IMR-90 (cell line): ENCODE measurements around the gene CR1L. TPM values are rescaled to one million over a fixed set of nuclear protein-coding genes. Genes with fewer than 3 reads are reported as not detected.

ENCODE experiments used
- ATAC-seq: fragments of 200-7000 bp; cut with Tn5 transposase; 2 replicates; pipeline ENCODE4 v1.9.1; 2020; ENCODE audit warnings: low read depth, mild to moderate bottlenecking, moderate library complexity
- BruUV-seq: library from RNA; stranded (reverse); fragments of 400-500 nt; replicated peaks from 2 replicates; lab custom pipeline; 2021; lab: Mats Ljungman, UMichigan
- CTCF ChIA-PET: fragments of 300-600 bp; formaldehyde crosslinking; extraction: SDS; loops from one replicate; lab custom pipeline; 2021; ENCODE audit warnings: antibody characterized with exemption; lab: Yijun Ruan, JAX
- POLR2A ChIA-PET: fragments of 300-600 bp; sonication (Branson Sonifier 250); formaldehyde crosslinking; loops from one replicate; lab custom pipeline; 2022; ENCODE audit warnings: antibody characterized with exemption; ENCODE audit not compliant: unreplicated experiment; lab: Charles Lee
- DNase-seq: peaks from one replicate; pipeline ENCODE4 v3.0.0; 2013
- H2AFZ ChIP-seq: replicated peaks from 2 replicates; pipeline ENCODE3; 2013; ENCODE audit warnings: low read length, mild to moderate bottlenecking; ENCODE audit not compliant: poor library complexity
- H2AK5ac ChIP-seq: 2 replicates; pipeline ENCODE4 v1.6.1; 2013; ENCODE audit warnings: low read depth, low read length, inconsistent platforms
- H2AK9ac ChIP-seq: replicated peaks from 2 replicates; pipeline ENCODE3; 2013; ENCODE audit warnings: mild to moderate bottlenecking, low read depth, low read length, moderate library complexity; ENCODE audit not compliant: poor library complexity
- H2BK120ac ChIP-seq: 2 replicates; pipeline ENCODE4 v1.6.1; 2013; ENCODE audit warnings: low read depth, low read length, inconsistent platforms
- H2BK15ac ChIP-seq: 3 replicates; pipeline ENCODE4 v1.6.1; 2013; ENCODE audit warnings: low read depth, low read length, inconsistent platforms
- H2BK20ac ChIP-seq: 2 replicates; pipeline ENCODE4 v1.6.1; 2013; ENCODE audit warnings: low read depth, mild to moderate bottlenecking, inconsistent platforms, low read length, moderate library complexity
- H2BK5ac ChIP-seq: 2 replicates; pipeline ENCODE4 v1.6.1; 2013; ENCODE audit warnings: mild to moderate bottlenecking, low read depth, low read length, inconsistent platforms; ENCODE audit not compliant: poor library complexity, severe bottlenecking
- H3K14ac ChIP-seq: replicated peaks from 2 replicates; pipeline ENCODE4 v1.6.1; 2013; ENCODE audit warnings: low read depth, low read length, inconsistent platforms
- H3K18ac ChIP-seq: 2 replicates; pipeline ENCODE4 v1.6.1; 2013; ENCODE audit warnings: low read depth, low read length, control low read depth
- H3K23ac ChIP-seq: 2 replicates; pipeline ENCODE4 v1.6.1; 2013; ENCODE audit warnings: low read depth, low read length, inconsistent platforms
- H3K27ac ChIP-seq: 2 replicates; pipeline ENCODE4 v1.5.1; 2013; ENCODE audit warnings: mild to moderate bottlenecking, control low read depth, low read length; ENCODE audit not compliant: insufficient read depth
- H3K27me3 ChIP-seq: 2 replicates; pipeline ENCODE4 v1.6.1; 2013; ENCODE audit warnings: low read length; ENCODE audit not compliant: control insufficient read depth, insufficient read depth
- H3K36me3 ChIP-seq: 2 replicates; pipeline ENCODE4 v1.6.1; 2013; ENCODE audit warnings: low read length, mixed read lengths; ENCODE audit not compliant: control insufficient read depth, insufficient read depth
- H3K4ac ChIP-seq: 2 replicates; pipeline ENCODE4 v1.6.1; 2013; ENCODE audit warnings: low read depth, low read length, inconsistent platforms
- H3K4me1 ChIP-seq: 2 replicates; pipeline ENCODE4 v1.6.1; 2013; ENCODE audit warnings: low read length, mixed read lengths; ENCODE audit not compliant: control insufficient read depth, insufficient read depth
- H3K4me2 ChIP-seq: 2 replicates; pipeline ENCODE4 v1.6.1; 2013; ENCODE audit warnings: low read depth, mild to moderate bottlenecking, control low read depth, low read length, moderate library complexity
- H3K4me3 ChIP-seq: 2 replicates; pipeline ENCODE4 v1.5.1; 2013; ENCODE audit warnings: low read depth, mild to moderate bottlenecking, control low read depth, low read length, moderate library complexity; ENCODE audit not compliant: insufficient read depth
- H3K56ac ChIP-seq: 2 replicates; pipeline ENCODE4 v1.6.1; 2013; ENCODE audit warnings: low read length, inconsistent platforms; ENCODE audit not compliant: insufficient read depth; ENCODE audit errors: extremely low read depth
- H3K79me1 ChIP-seq, 2 experiments: 2 replicates each; pipeline ENCODE4 v1.6.1; 2013; ENCODE audit warnings: low read length in 2 of 2, inconsistent platforms in 1 of 2, low read depth in 1 of 2
- H3K9ac ChIP-seq: 2 replicates; pipeline ENCODE4 v1.6.1; 2013; ENCODE audit warnings: low read depth, low read length, control low read depth
- H3K9me1 ChIP-seq: 2 replicates; pipeline ENCODE4 v1.6.1; 2013; ENCODE audit warnings: low read length, inconsistent platforms; ENCODE audit not compliant: insufficient read depth
- H3K9me3 ChIP-seq: 2 replicates; pipeline ENCODE4 v1.6.1; 2013; ENCODE audit warnings: low read length; ENCODE audit not compliant: control insufficient read depth, insufficient read depth
- H4K20me1 ChIP-seq: 2 replicates; pipeline ENCODE4 v1.6.1; 2013; ENCODE audit warnings: low read length, inconsistent platforms; ENCODE audit not compliant: insufficient read depth
- H4K5ac ChIP-seq: 2 replicates; pipeline ENCODE4 v1.6.1; 2013; ENCODE audit warnings: mild to moderate bottlenecking, low read depth, low read length, control low read depth
- H4K8ac ChIP-seq, 2 experiments: 2 replicates each; pipeline ENCODE4 v1.6.1; 2013; ENCODE audit warnings: low read depth in 2 of 2, low read length in 2 of 2, control low read depth in 1 of 2, inconsistent platforms in 1 of 2
- H4K91ac ChIP-seq: 2 replicates; pipeline ENCODE4 v1.6.1; 2013; ENCODE audit warnings: low read depth, low read length, inconsistent platforms; ENCODE audit not compliant: insufficient read depth
- BHLHE40 ChIP-seq: fragments of 150-350 bp; IDR thresholded peaks from 2 replicates; pipeline ENCODE4 v1.6.1; 2016; ENCODE audit warnings: mild to moderate bottlenecking, low read depth, low read length
- CEBPB ChIP-seq: IDR thresholded peaks from 2 replicates; pipeline ENCODE4 v1.6.1; 2012; ENCODE audit warnings: low read depth, low read length, improper control_type of control experiment
- CHD1 ChIP-seq: IDR thresholded peaks from 2 replicates; pipeline ENCODE4 v1.6.1; 2012; ENCODE audit warnings: low read depth, low read length, improper control_type of control experiment
- FOS ChIP-seq: fragments of 150-350 bp; IDR thresholded peaks from 2 replicates; pipeline ENCODE4 v1.6.1; 2016; ENCODE audit warnings: low read depth, low read length
- MAFK ChIP-seq: IDR thresholded peaks from 2 replicates; pipeline ENCODE4 v1.6.1; 2012; ENCODE audit warnings: low read depth, low read length, improper control_type of control experiment
- MAZ ChIP-seq: IDR thresholded peaks from 2 replicates; pipeline ENCODE4 v1.6.1; 2012; ENCODE audit warnings: low read depth, mild to moderate bottlenecking, low read length, improper control_type of control experiment, moderate library complexity, borderline replicate concordance
- MXI1 ChIP-seq: IDR thresholded peaks from 2 replicates; pipeline ENCODE4 v1.6.1; 2012; ENCODE audit warnings: low read depth, mild to moderate bottlenecking, low read length, moderate library complexity, borderline replicate concordance
- NFE2L2 ChIP-seq: fragments of 150-350 bp; IDR thresholded peaks from 2 replicates; pipeline ENCODE4 v1.6.1; 2016; ENCODE audit warnings: low read depth, mild to moderate bottlenecking, low read length
- POLR2A ChIP-seq: IDR thresholded peaks from 2 replicates; pipeline ENCODE4 v1.6.1; 2012; ENCODE audit warnings: mild to moderate bottlenecking, low read depth, low read length
- RAD21 ChIP-seq: IDR thresholded peaks from 2 replicates; pipeline ENCODE4 v1.6.1; 2012; ENCODE audit warnings: low read length, improper control_type of control experiment
- RCOR1 ChIP-seq: IDR thresholded peaks from 2 replicates; pipeline ENCODE4 v1.6.1; 2012; ENCODE audit warnings: mild to moderate bottlenecking, low read length, improper control_type of control experiment; ENCODE audit not compliant: insufficient replicate concordance
- RFX5 ChIP-seq: IDR thresholded peaks from 2 replicates; pipeline ENCODE4 v1.8.0; 2012; ENCODE audit warnings: low read depth, mild to moderate bottlenecking, low read length, moderate library complexity
- SMC3 ChIP-seq: fragments of 150-350 bp; IDR thresholded peaks from 2 replicates; pipeline ENCODE4 v1.6.1; 2016; ENCODE audit warnings: low read depth, mild to moderate bottlenecking, antibody characterized with exemption, low read length, moderate library complexity
- WGBS, 2 experiments: methylation state at CpG; one replicate each; pipeline versions ENCODE4 v1.1.5 to v1.1.7; 2013; ENCODE audit warnings: missing lambda C conversion rate in 2 of 2; ENCODE audit not compliant: insufficient read length in 1 of 2; ENCODE audit errors: extremely low coverage in 2 of 2; 5-methylcytosine and 5-hydroxymethylcytosine counted together
- dilution Hi-C: fragments of 300-500 bp; cut with HindIII; formaldehyde crosslinking; loops from one replicate; pipeline ENCODE4 v1.14.3; 2018; ENCODE audit warnings: low sequenced_read_pairs; ENCODE audit not compliant: unreplicated experiment
- in situ Hi-C: fragments of 300-500 bp; cut with MboI; formaldehyde crosslinking; loops from 3 replicates; pipeline ENCODE4 v1.14.3; 2019; ENCODE audit warnings: low sequenced_read_pairs, inconsistent platforms, mixed read lengths
- intact Hi-C: fragments of 100-400 bp; cut with micrococcal nuclease; formaldehyde crosslinking; loops from 2 replicates; pipeline ENCODE4 v1.10.0; 2022
- polyA plus RNA-seq, 3 experiments: library from polyadenylated mRNA; depleted of rRNA; stranded (reverse); fragments of >200 nt; gene quantifications; 2 replicates each; pipeline ENCODE4 v1.2.3, GENCODE V29; 2012; ENCODE audit warnings: low replicate concordance in 1 of 3
- total RNA-seq: library from RNA; depleted of rRNA; stranded (reverse); fragments of >200 nt; gene quantifications from 2 replicates; pipeline ENCODE4 v1.2.3, GENCODE V29; 2012
- TF ChIP-seq, protein P1 (sequence below): fragments of 150-350 bp; IDR thresholded peaks from 2 replicates; pipeline ENCODE4 v1.6.1; 2016; ENCODE audit warnings: low read depth, mild to moderate bottlenecking, low read length, moderate library complexity, borderline replicate concordance
- TF ChIP-seq, protein P2 (sequence below): fragments of 150-350 bp; IDR thresholded peaks from 2 replicates; pipeline ENCODE4 v1.6.1; 2017; ENCODE audit warnings: mild to moderate bottlenecking, antibody characterized with exemption, low read length, low read depth
- TF ChIP-seq, protein P3 (sequence below): conservative IDR thresholded peaks from 2 replicates; pipeline ENCODE4 v1.5.1; 2012; ENCODE audit warnings: mild to moderate bottlenecking, low read depth, low read length, improper control_type of control experiment

CR1L gene
- total and polyA plus RNA-seq, 2 of the 4 experiments (the other 2 are of a cell fraction), result not detected

DNA sequence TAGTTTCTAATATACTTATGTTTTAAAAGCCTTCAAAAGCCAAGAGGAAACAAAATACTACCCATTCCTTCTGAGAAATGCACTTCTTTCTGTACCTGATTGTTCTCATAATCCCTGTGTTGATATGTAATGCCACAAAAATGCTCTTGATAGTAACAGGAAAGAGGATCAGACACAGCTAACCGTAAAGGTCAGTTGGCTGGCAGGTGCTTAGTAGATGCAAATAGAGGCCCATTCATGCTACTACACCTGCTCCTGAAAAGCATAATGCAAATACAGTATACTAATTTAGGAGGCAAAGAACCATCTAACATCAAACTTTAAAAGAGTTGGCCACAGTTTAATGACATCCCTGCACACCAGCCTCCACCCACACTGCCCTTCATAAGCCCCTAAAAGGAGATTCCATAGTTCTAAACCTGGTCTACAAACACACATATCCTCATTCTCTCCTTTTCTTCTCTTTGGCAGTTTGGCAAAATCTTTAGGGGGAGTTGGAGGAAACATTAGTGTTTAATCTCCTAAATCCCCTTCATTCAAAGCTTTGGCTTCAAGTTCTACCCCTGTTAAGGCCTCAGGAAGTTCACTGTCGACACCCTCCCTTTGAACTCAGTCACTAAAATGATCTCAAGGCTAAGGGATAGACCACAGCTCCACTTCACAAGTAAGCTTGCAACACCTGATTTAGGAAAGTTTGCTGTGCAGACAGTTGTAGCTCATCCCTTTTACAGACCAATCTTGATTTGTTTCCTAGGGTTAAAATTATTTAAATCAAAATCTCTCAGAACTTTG is 104.0 kb downstream of the CR1L start:
- Histone ChIP-seq H3K4me3 (no peak overlapping the region), H3K4ac (no peak overlapping the region), H2BK120ac (no peak overlapping the region), H3K27me3 (no peaks in the 10 kb centered on the region), H4K20me1 (peaks cover 13% of the 10 kb centered on the region), H2BK15ac (no peak overlapping the region), H4K91ac (no peak overlapping the region), H3K4me2 (no peak overlapping the region), H2AK9ac (no peak overlapping the region), H3K56ac (no peak overlapping the region), H3K9me3 (no peaks in the 10 kb centered on the region), H2BK20ac (no peak overlapping the region), H3K36me3 (no peaks in the 10 kb centered on the region), H3K23ac (no peak overlapping the region), H3K9ac (no peak overlapping the region), H3K79me1 (peaks cover 6 to 18% of the 10 kb centered on the region in 2 experiments), H2AFZ (no peak overlapping the region), H4K8ac (no peak overlapping the region), H3K18ac (no peak overlapping the region), H3K27ac (no peak overlapping the region), H3K9me1 (no peaks in the 10 kb centered on the region), H3K14ac (no peak overlapping the region), H2BK5ac (no peak overlapping the region), H4K5ac (no peak overlapping the region), H2AK5ac (no peak overlapping the region), H3K4me1 (no peaks in the 10 kb centered on the region; the same call in 1 of the 2 replicates)
- CTCF ChIA-PET, result no interaction called here
- no TSS peak for BruUV-seq
- no CpG with 5 or more reads among the region's 2 CpGs for WGBS, 2 experiments
- DNase-seq, result no peak
- TF ChIP-seq, protein P1, sequence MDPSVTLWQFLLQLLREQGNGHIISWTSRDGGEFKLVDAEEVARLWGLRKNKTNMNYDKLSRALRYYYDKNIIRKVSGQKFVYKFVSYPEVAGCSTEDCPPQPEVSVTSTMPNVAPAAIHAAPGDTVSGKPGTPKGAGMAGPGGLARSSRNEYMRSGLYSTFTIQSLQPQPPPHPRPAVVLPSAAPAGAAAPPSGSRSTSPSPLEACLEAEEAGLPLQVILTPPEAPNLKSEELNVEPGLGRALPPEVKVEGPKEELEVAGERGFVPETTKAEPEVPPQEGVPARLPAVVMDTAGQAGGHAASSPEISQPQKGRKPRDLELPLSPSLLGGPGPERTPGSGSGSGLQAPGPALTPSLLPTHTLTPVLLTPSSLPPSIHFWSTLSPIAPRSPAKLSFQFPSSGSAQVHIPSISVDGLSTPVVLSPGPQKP, result no peak
- TF ChIP-seq CEBPB (no peak), MAZ (no peak), BHLHE40 (no peak), RCOR1 (no peak), RFX5 (no peak), FOS (no peak), MAFK (no peak), POLR2A (no peak), SMC3 (no peak), CHD1 (no peak), RAD21 (no peak), MXI1 (no peak), NFE2L2 (no peak)
- TF ChIP-seq, protein P2, sequence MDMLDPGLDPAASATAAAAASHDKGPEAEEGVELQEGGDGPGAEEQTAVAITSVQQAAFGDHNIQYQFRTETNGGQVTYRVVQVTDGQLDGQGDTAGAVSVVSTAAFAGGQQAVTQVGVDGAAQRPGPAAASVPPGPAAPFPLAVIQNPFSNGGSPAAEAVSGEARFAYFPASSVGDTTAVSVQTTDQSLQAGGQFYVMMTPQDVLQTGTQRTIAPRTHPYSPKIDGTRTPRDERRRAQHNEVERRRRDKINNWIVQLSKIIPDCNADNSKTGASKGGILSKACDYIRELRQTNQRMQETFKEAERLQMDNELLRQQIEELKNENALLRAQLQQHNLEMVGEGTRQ, result no peak
- TF ChIP-seq, protein P3, sequence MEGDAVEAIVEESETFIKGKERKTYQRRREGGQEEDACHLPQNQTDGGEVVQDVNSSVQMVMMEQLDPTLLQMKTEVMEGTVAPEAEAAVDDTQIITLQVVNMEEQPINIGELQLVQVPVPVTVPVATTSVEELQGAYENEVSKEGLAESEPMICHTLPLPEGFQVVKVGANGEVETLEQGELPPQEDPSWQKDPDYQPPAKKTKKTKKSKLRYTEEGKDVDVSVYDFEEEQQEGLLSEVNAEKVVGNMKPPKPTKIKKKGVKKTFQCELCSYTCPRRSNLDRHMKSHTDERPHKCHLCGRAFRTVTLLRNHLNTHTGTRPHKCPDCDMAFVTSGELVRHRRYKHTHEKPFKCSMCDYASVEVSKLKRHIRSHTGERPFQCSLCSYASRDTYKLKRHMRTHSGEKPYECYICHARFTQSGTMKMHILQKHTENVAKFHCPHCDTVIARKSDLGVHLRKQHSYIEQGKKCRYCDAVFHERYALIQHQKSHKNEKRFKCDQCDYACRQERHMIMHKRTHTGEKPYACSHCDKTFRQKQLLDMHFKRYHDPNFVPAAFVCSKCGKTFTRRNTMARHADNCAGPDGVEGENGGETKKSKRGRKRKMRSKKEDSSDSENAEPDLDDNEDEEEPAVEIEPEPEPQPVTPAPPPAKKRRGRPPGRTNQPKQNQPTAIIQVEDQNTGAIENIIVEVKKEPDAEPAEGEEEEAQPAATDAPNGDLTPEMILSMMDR, result no peak
- dilution Hi-C loops (no loop called here), intact Hi-C loops (no loop called here), in situ Hi-C loops (no loop called here)
- ATAC-seq, result no peak
- POLR2A ChIA-PET, result no interaction called here
